Measurements from ENCODE around the gene NPBWR2.

GRCh38 chr20:64119681-64120341 is 12.4 kb upstream of the NPBWR2 start:
- TF ChIP-seq SIN3A (IDR thresholded peaks at IDR 0.05; ENCODE audit: borderline replicate concordance, insufficient read depth, low read length) (no peak), FOXP2 (optimal IDR thresholded peaks at IDR 0.05; ENCODE audit: borderline replicate concordance, extremely low read depth, extremely low read length, insufficient read depth) (no peak), REST (IDR thresholded peaks at IDR 0.05; ENCODE audit: insufficient read depth in 1 of 2, low read depth in 2 of 2, low read length in 2 of 2) (no peak)
